Measurements from ENCODE around the gene RDH13.
A peak's percentile ranks its signal among the peaks of the same experiment; 100 is the strongest.
"Not testable (repeated sequence)": the region's sequence is repeated elsewhere in the genome, so short reads cannot be mapped to it uniquely, and the experiment has no call there.

The RDH13 gene

GRCh38 chr19:55068950-55069864 lies 6.3 kb upstream of the RDH13 start:
- no peak overlapping the region for H2BK120ac ChIP-seq (ENCODE audit: low read depth, low read length)
- no peaks in the 10 kb centered on the region for H3K36me3 ChIP-seq (replicated peaks in 1 of 2; ENCODE audit: control insufficient read depth in 2 of 2, insufficient read depth in 2 of 2, low read length in 2 of 2)
- no peak overlapping the region for H3K23ac ChIP-seq (ENCODE audit: low read depth, low read length, poor library complexity)
- H3K79me1 ChIP-seq (ENCODE audit: low read depth, low read length), result no peaks in the 10 kb centered on the region
- no peak overlapping the region for H3K9ac ChIP-seq (ENCODE audit: low read depth, low read length, poor library complexity)
- H2AFZ ChIP-seq (ENCODE audit: low read length), result peak overlapping the region; percentile 90
- no peak overlapping the region for H2BK12ac ChIP-seq (ENCODE audit: low read length)
- DNase-seq (ENCODE audit: low spot score), result no peak
- H4K8ac ChIP-seq (ENCODE audit: low read depth, low read length), result no peak overlapping the region
- no CpG with 5 or more reads among the region's 30 CpGs for WGBS, 2 donors (ENCODE audit: extremely low coverage in 2 of 2, insufficient read length in 2 of 2, insufficient replicate concordance in 1 of 2)
- H2BK5ac ChIP-seq (ENCODE audit: low read length), result peak overlapping the region; percentile 39
- no peak overlapping the region for H3K27ac ChIP-seq (replicated peaks; ENCODE audit: low read length)
- no peak overlapping the region for H3K4ac ChIP-seq (ENCODE audit: low read length)
- peaks cover 0 to 63% (median 52%) of the 10 kb centered on the region in 3 experiments for H3K27me3 ChIP-seq (ENCODE audit: control insufficient read depth in 3 of 3, insufficient read depth in 3 of 3, low read depth in 1 of 3, low read length in 3 of 3)
- H3K4me3 ChIP-seq (ENCODE audit: low read length in 2 of 2), result peak overlapping the region in 1 of 2 donors; percentile 22
- H3K4me2 ChIP-seq (ENCODE audit: insufficient read depth, low read length, poor library complexity, severe bottlenecking), result peak overlapping the region; percentile 57
- peaks cover 4% of the 10 kb centered on the region in 2 donors for H3K9me3 ChIP-seq (replicated peaks in 1 of 2; ENCODE audit: control insufficient read depth in 2 of 2, insufficient read depth in 1 of 2, low read depth in 1 of 2, low read length in 2 of 2)
- H3K18ac ChIP-seq (ENCODE audit: low read length), result peak overlapping the region; percentile 52
- peaks cover 0 to 10% of the 10 kb centered on the region in 2 donors for H3K4me1 ChIP-seq (ENCODE audit: control insufficient read depth in 2 of 2, insufficient read depth in 1 of 2, low read depth in 1 of 2, low read length in 2 of 2)
- H4K91ac ChIP-seq (ENCODE audit: low read depth, low read length, poor library complexity), result no peak overlapping the region
- no peak overlapping the region for H3K14ac ChIP-seq (ENCODE audit: low read length)
- no peak overlapping the region for H2BK15ac ChIP-seq (ENCODE audit: low read length)
- H2AK5ac ChIP-seq (ENCODE audit: low read depth, low read length), result no peak overlapping the region

GRCh38 chr19:55067869-55068268 lies 4.9 kb upstream of the RDH13 start:
- WGBS, 2 donors (ENCODE audit: extremely low coverage in 2 of 2, insufficient read length in 2 of 2, insufficient replicate concordance in 1 of 2), result no CpG with 5 or more reads among the region's 3 CpGs
- no peak for DNase-seq (ENCODE audit: low spot score)
- no peak overlapping the region for H2AK5ac ChIP-seq (ENCODE audit: low read depth, low read length)

GRCh38 chr19:55066107-55066709 lies 3.3 kb upstream of the RDH13 start:
- Histone ChIP-seq H3K79me1 (ENCODE audit: low read depth, low read length) (peaks cover 6% of the 10 kb centered on the region), H2BK12ac (ENCODE audit: low read length) (no peak overlapping the region), H3K18ac (ENCODE audit: low read length) (no peak overlapping the region), H3K4me2 (ENCODE audit: insufficient read depth, low read length, poor library complexity, severe bottlenecking) (no peak overlapping the region), H4K8ac (ENCODE audit: low read depth, low read length) (no peak overlapping the region), H2BK5ac (ENCODE audit: low read length) (no peak overlapping the region), H3K9ac (ENCODE audit: low read depth, low read length, poor library complexity) (no peak overlapping the region), H2AK5ac (ENCODE audit: low read depth, low read length) (no peak overlapping the region), H3K23ac (ENCODE audit: low read depth, low read length, poor library complexity) (no peak overlapping the region), H3K27me3 (ENCODE audit: control insufficient read depth in 3 of 3, insufficient read depth in 3 of 3, low read depth in 1 of 3, low read length in 3 of 3) (peaks cover 0 to 52% (median 50%) of the 10 kb centered on the region in 3 experiments), H3K9me3 (replicated peaks in 1 of 2; ENCODE audit: control insufficient read depth in 2 of 2, insufficient read depth in 1 of 2, low read depth in 1 of 2, low read length in 2 of 2) (no peaks in the 10 kb centered on the region), H2AFZ (ENCODE audit: low read length) (no peak overlapping the region), H3K36me3 (replicated peaks in 1 of 2; ENCODE audit: control insufficient read depth in 2 of 2, insufficient read depth in 2 of 2, low read length in 2 of 2) (no peaks in the 10 kb centered on the region), H3K4me1 (ENCODE audit: control insufficient read depth in 2 of 2, insufficient read depth in 1 of 2, low read depth in 1 of 2, low read length in 2 of 2) (peaks cover 0 to 9% of the 10 kb centered on the region in 2 donors), H3K27ac (replicated peaks; ENCODE audit: low read length) (no peak overlapping the region), H3K4me3 (ENCODE audit: low read length in 2 of 2) (no peak overlapping the region), H2BK120ac (ENCODE audit: low read depth, low read length) (no peak overlapping the region), H2BK15ac (ENCODE audit: low read length) (no peak overlapping the region), H3K4ac (ENCODE audit: low read length) (no peak overlapping the region), H4K91ac (ENCODE audit: low read depth, low read length, poor library complexity) (no peak overlapping the region), H3K14ac (ENCODE audit: low read length) (no peak overlapping the region)
- DNase-seq (ENCODE audit: low spot score), result no peak
- WGBS, 2 donors (ENCODE audit: extremely low coverage in 2 of 2, insufficient read length in 2 of 2, insufficient replicate concordance in 1 of 2), result no CpG with 5 or more reads among the region's 2 CpGs

More at GRCh38 chr19:55067869-55068268, 4.9 kb upstream of the RDH13 start:
- Histone ChIP-seq H3K4ac (ENCODE audit: low read length) (no peak overlapping the region), H2BK5ac (ENCODE audit: low read length) (no peak overlapping the region), H3K4me3 (ENCODE audit: low read length in 2 of 2) (no peak overlapping the region), H2BK12ac (ENCODE audit: low read length) (no peak overlapping the region), H3K27ac (replicated peaks; ENCODE audit: low read length) (no peak overlapping the region), H3K27me3 (ENCODE audit: control insufficient read depth in 3 of 3, insufficient read depth in 3 of 3, low read depth in 1 of 3, low read length in 3 of 3) (peaks cover 0 to 63% (median 57%) of the 10 kb centered on the region in 3 experiments), H3K14ac (ENCODE audit: low read length) (no peak overlapping the region), H3K18ac (ENCODE audit: low read length) (no peak overlapping the region), H3K9ac (ENCODE audit: low read depth, low read length, poor library complexity) (no peak overlapping the region), H3K4me2 (ENCODE audit: insufficient read depth, low read length, poor library complexity, severe bottlenecking) (no peak overlapping the region), H3K9me3 (replicated peaks in 1 of 2; ENCODE audit: control insufficient read depth in 2 of 2, insufficient read depth in 1 of 2, low read depth in 1 of 2, low read length in 2 of 2) (peaks cover 2 to 4% of the 10 kb centered on the region in 2 donors), H3K23ac (ENCODE audit: low read depth, low read length, poor library complexity) (no peak overlapping the region), H3K4me1 (ENCODE audit: control insufficient read depth in 2 of 2, insufficient read depth in 1 of 2, low read depth in 1 of 2, low read length in 2 of 2) (peaks cover 0 to 10% of the 10 kb centered on the region in 2 donors), H3K36me3 (replicated peaks in 1 of 2; ENCODE audit: control insufficient read depth in 2 of 2, insufficient read depth in 2 of 2, low read length in 2 of 2) (no peaks in the 10 kb centered on the region), H4K91ac (ENCODE audit: low read depth, low read length, poor library complexity) (no peak overlapping the region), H3K79me1 (ENCODE audit: low read depth, low read length) (peaks cover 4% of the 10 kb centered on the region), H2BK120ac (ENCODE audit: low read depth, low read length) (no peak overlapping the region), H2AFZ (ENCODE audit: low read length) (no peak overlapping the region), H4K8ac (ENCODE audit: low read depth, low read length) (no peak overlapping the region), H2BK15ac (ENCODE audit: low read length) (no peak overlapping the region)

- H2BK15ac ChIP-seq (ENCODE audit: low read length); H3K23ac ChIP-seq (ENCODE audit: low read depth, low read length, poor library complexity); H3K4me1 ChIP-seq (ENCODE audit: control insufficient read depth in 2 of 2, insufficient read depth in 1 of 2, low read depth in 1 of 2, low read length in 2 of 2); H3K14ac ChIP-seq (ENCODE audit: low read length); H4K8ac ChIP-seq (ENCODE audit: low read depth, low read length); H2AK5ac ChIP-seq (ENCODE audit: low read depth, low read length); DNase-seq (ENCODE audit: low spot score); H3K4ac ChIP-seq (ENCODE audit: low read length); H3K4me2 ChIP-seq (ENCODE audit: insufficient read depth, low read length, poor library complexity, severe bottlenecking); H3K36me3 ChIP-seq (replicated peaks in 1 of 2; ENCODE audit: control insufficient read depth in 2 of 2, insufficient read depth in 2 of 2, low read length in 2 of 2); H2BK5ac ChIP-seq (ENCODE audit: low read length); H2BK120ac ChIP-seq (ENCODE audit: low read depth, low read length); H2BK12ac ChIP-seq (ENCODE audit: low read length); H4K91ac ChIP-seq (ENCODE audit: low read depth, low read length, poor library complexity); H2AFZ ChIP-seq (ENCODE audit: low read length); H3K4me3 ChIP-seq (ENCODE audit: low read length in 2 of 2); H3K18ac ChIP-seq (ENCODE audit: low read length); H3K9me3 ChIP-seq (replicated peaks in 1 of 2; ENCODE audit: control insufficient read depth in 2 of 2, insufficient read depth in 1 of 2, low read depth in 1 of 2, low read length in 2 of 2); H3K9ac ChIP-seq (ENCODE audit: low read depth, low read length, poor library complexity); H3K79me1 ChIP-seq (ENCODE audit: low read depth, low read length); H3K27ac ChIP-seq (replicated peaks; ENCODE audit: low read length): not testable (repeated sequence)
- WGBS, 2 donors (ENCODE audit: extremely low coverage in 2 of 2, insufficient read length in 2 of 2, insufficient replicate concordance in 1 of 2), result no CpG with 5 or more reads among the region's 9 CpGs
- H3K27me3 ChIP-seq (ENCODE audit: control insufficient read depth in 3 of 3, insufficient read depth in 3 of 3, low read depth in 1 of 3, low read length in 3 of 3), result peaks cover 0 to 47% (median 43%) of the 10 kb centered on the region in 3 experiments
These were observed 2.6 kb upstream of the RDH13 start for GRCh38 chr19:55065516-55065915.
